ENCODE results near the gene FNIP2.
A peak's percentile ranks its signal among the peaks of the same experiment; 100 is the strongest.

The FNIP2 gene

GRCh38 chr4:158809611-158810486 lies 41.0 kb downstream of the FNIP2 start (continued):
- no peak for TF ChIP-seq ZNF23 (tag by site-specific recombination; IDR thresholded peaks at IDR 0.05; ENCODE audit: borderline replicate concordance)
- TF ChIP-seq ZBTB8A (tag by site-specific recombination; IDR thresholded peaks at IDR 0.05): peak; percentile 25; the same call in 1 of the 2 replicates
- no peak for TF ChIP-seq ZNF169 (tag by site-specific recombination; IDR thresholded peaks at IDR 0.05)
- 0 out of 2 replicates have a peak, but pooled peaks have one; percentile 53 for TF ChIP-seq ZBTB17 (tag by site-specific recombination; IDR thresholded peaks at IDR 0.05)
- TF ChIP-seq, protein P1, sequence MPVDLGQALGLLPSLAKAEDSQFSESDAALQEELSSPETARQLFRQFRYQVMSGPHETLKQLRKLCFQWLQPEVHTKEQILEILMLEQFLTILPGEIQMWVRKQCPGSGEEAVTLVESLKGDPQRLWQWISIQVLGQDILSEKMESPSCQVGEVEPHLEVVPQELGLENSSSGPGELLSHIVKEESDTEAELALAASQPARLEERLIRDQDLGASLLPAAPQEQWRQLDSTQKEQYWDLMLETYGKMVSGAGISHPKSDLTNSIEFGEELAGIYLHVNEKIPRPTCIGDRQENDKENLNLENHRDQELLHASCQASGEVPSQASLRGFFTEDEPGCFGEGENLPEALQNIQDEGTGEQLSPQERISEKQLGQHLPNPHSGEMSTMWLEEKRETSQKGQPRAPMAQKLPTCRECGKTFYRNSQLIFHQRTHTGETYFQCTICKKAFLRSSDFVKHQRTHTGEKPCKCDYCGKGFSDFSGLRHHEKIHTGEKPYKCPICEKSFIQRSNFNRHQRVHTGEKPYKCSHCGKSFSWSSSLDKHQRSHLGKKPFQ (tag by site-specific recombination; IDR thresholded peaks at IDR 0.05): peak; percentile 96
- no peak for TF ChIP-seq ZBTB11 (tag by site-specific recombination; conservative IDR thresholded peaks at IDR 0.05; ENCODE audit: low read depth)
- TF ChIP-seq HOXD13 (CRISPR knock-in tag; IDR thresholded peaks at IDR 0.05; ENCODE audit: borderline replicate concordance): no peak
- TF ChIP-seq ZNF792 (tag by site-specific recombination; IDR thresholded peaks at IDR 0.05): no peak
- peak; percentile 67 for TF ChIP-seq WT1 (tag by site-specific recombination; IDR thresholded peaks at IDR 0.05)
- TF ChIP-seq, protein P2, sequence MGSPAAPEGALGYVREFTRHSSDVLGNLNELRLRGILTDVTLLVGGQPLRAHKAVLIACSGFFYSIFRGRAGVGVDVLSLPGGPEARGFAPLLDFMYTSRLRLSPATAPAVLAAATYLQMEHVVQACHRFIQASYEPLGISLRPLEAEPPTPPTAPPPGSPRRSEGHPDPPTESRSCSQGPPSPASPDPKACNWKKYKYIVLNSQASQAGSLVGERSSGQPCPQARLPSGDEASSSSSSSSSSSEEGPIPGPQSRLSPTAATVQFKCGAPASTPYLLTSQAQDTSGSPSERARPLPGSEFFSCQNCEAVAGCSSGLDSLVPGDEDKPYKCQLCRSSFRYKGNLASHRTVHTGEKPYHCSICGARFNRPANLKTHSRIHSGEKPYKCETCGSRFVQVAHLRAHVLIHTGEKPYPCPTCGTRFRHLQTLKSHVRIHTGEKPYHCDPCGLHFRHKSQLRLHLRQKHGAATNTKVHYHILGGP (tag by site-specific recombination; IDR thresholded peaks at IDR 0.05): peak; percentile 79
- TF ChIP-seq, protein P3, sequence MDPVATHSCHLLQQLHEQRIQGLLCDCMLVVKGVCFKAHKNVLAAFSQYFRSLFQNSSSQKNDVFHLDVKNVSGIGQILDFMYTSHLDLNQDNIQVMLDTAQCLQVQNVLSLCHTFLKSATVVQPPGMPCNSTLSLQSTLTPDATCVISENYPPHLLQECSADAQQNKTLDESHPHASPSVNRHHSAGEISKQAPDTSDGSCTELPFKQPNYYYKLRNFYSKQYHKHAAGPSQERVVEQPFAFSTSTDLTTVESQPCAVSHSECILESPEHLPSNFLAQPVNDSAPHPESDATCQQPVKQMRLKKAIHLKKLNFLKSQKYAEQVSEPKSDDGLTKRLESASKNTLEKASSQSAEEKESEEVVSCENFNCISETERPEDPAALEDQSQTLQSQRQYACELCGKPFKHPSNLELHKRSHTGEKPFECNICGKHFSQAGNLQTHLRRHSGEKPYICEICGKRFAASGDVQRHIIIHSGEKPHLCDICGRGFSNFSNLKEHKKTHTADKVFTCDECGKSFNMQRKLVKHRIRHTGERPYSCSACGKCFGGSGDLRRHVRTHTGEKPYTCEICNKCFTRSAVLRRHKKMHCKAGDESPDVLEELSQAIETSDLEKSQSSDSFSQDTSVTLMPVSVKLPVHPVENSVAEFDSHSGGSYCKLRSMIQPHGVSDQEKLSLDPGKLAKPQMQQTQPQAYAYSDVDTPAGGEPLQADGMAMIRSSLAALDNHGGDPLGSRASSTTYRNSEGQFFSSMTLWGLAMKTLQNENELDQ (tag by site-specific recombination; IDR thresholded peaks at IDR 0.05; ENCODE audit: low read depth): no peak
- peak; percentile 61; the same call in 1 of the 2 replicates for TF ChIP-seq ZBTB1 (tag by site-specific recombination; IDR thresholded peaks at IDR 0.05)
- no peak for TF ChIP-seq ZNF202 (tag by site-specific recombination; IDR thresholded peaks at IDR 0.05; ENCODE audit: borderline replicate concordance)
- no peak for TF ChIP-seq ZNF354C (tag by site-specific recombination; IDR thresholded peaks at IDR 0.05; ENCODE audit: borderline replicate concordance, low read depth)
- TF ChIP-seq, protein P4, sequence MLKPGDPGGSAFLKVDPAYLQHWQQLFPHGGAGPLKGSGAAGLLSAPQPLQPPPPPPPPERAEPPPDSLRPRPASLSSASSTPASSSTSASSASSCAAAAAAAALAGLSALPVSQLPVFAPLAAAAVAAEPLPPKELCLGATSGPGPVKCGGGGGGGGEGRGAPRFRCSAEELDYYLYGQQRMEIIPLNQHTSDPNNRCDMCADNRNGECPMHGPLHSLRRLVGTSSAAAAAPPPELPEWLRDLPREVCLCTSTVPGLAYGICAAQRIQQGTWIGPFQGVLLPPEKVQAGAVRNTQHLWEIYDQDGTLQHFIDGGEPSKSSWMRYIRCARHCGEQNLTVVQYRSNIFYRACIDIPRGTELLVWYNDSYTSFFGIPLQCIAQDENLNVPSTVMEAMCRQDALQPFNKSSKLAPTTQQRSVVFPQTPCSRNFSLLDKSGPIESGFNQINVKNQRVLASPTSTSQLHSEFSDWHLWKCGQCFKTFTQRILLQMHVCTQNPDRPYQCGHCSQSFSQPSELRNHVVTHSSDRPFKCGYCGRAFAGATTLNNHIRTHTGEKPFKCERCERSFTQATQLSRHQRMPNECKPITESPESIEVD (tag by site-specific recombination; IDR thresholded peaks at IDR 0.05): peak; percentile 97
- no peak for TF ChIP-seq ZNF560 (tag by site-specific recombination; IDR thresholded peaks at IDR 0.05; ENCODE audit: borderline replicate concordance)
- peak; percentile 57 for TF ChIP-seq ZNF629 (tag by site-specific recombination; IDR thresholded peaks at IDR 0.05)
- no peak for TF ChIP-seq ZNF510 (tag by site-specific recombination; IDR thresholded peaks at IDR 0.05; ENCODE audit: insufficient replicate concordance)
- no peak for TF ChIP-seq ZBTB10 (tag by site-specific recombination; IDR thresholded peaks at IDR 0.05)
- no peak for TF ChIP-seq ZNF473 (tag by site-specific recombination; IDR thresholded peaks at IDR 0.05)
- no peak for TF ChIP-seq ZNF571 (tag by site-specific recombination; IDR thresholded peaks at IDR 0.05)
